ENCODE measurements around the gene TUBGCP6.
"Not testable (repeated sequence)": the region's sequence is repeated elsewhere in the genome, so short reads cannot be mapped to it uniquely, and the experiment has no call there.

Gene TUBGCP6

GRCh38 chr22:50280022-50280707 lies 35.3 kb upstream of the TUBGCP6 start:
- DNase-seq (ENCODE audit: low read depth): no peak
- H3K4me3 ChIP-seq (ENCODE audit: low read depth, low read length): no peak overlapping the region

GRCh38 chr22:50278956-50279619 lies 34.3 kb upstream of the TUBGCP6 start:
- no peak for DNase-seq (ENCODE audit: low read depth)
- no peak overlapping the region for H3K4me3 ChIP-seq (ENCODE audit: low read depth, low read length)

GRCh38 chr22:50278461-50278860 lies 33.6 kb upstream of the TUBGCP6 start:
- DNase-seq (ENCODE audit: low read depth): no peak

GRCh38 chr22:50277761-50278160 lies 32.9 kb upstream of the TUBGCP6 start:
- no peak for DNase-seq (ENCODE audit: low read depth)
- no peak overlapping the region for H3K4me3 ChIP-seq (ENCODE audit: low read depth, low read length)

More at GRCh38 chr22:50278461-50278860, 33.6 kb upstream of the TUBGCP6 start:
- no peak overlapping the region for H3K4me3 ChIP-seq (ENCODE audit: low read depth, low read length)

- DNase-seq (ENCODE audit: low read depth): no peak
- H3K4me3 ChIP-seq (ENCODE audit: low read depth, low read length): no peak overlapping the region
Observed at GRCh38 chr22:50276143-50276542, 31.3 kb upstream of the TUBGCP6 start.

- no peak for DNase-seq (ENCODE audit: low read depth)
- no peak overlapping the region for H3K4me3 ChIP-seq (ENCODE audit: low read depth, low read length)
Observed at GRCh38 chr22:50275181-50276055, 30.6 kb upstream of the TUBGCP6 start.

GRCh38 chr22:50274771-50275170 lies 29.9 kb upstream of the TUBGCP6 start:
- no peak overlapping the region for H3K4me3 ChIP-seq (ENCODE audit: low read depth, low read length)
- no peak for DNase-seq (ENCODE audit: low read depth)

GRCh38 chr22:50274311-50274710 lies 29.5 kb upstream of the TUBGCP6 start:
- DNase-seq (ENCODE audit: low read depth): no peak

GRCh38 chr22:50273781-50274180 lies 29.0 kb upstream of the TUBGCP6 start:
- not testable (repeated sequence) for H3K4me3 ChIP-seq (ENCODE audit: low read depth, low read length)

More at GRCh38 chr22:50274311-50274710, 29.5 kb upstream of the TUBGCP6 start:
- H3K4me3 ChIP-seq (ENCODE audit: low read depth, low read length): no peak overlapping the region

GRCh38 chr22:50273352-50273751 lies 28.5 kb upstream of the TUBGCP6 start:
- not testable (repeated sequence) for DNase-seq (ENCODE audit: low read depth); H3K4me3 ChIP-seq (ENCODE audit: low read depth, low read length)

More at GRCh38 chr22:50273781-50274180, 29.0 kb upstream of the TUBGCP6 start:
- DNase-seq (ENCODE audit: low read depth): not testable (repeated sequence)

GRCh38 chr22:50272044-50272802 lies 27.4 kb upstream of the TUBGCP6 start:
- no peak for DNase-seq (ENCODE audit: low read depth)

GRCh38 chr22:50271519-50271970 lies 26.7 kb upstream of the TUBGCP6 start:
- DNase-seq (ENCODE audit: low read depth): no peak

More at GRCh38 chr22:50272044-50272802, 27.4 kb upstream of the TUBGCP6 start:
- H3K4me3 ChIP-seq (ENCODE audit: low read depth, low read length): no peak overlapping the region

GRCh38 chr22:50270666-50271394 lies 26.0 kb upstream of the TUBGCP6 start:
- no peak for DNase-seq (ENCODE audit: low read depth)
- peak overlapping the region; percentile 64 for H3K4me3 ChIP-seq (ENCODE audit: low read depth, low read length)

More at GRCh38 chr22:50271519-50271970, 26.7 kb upstream of the TUBGCP6 start:
- peak overlapping the region; percentile 64 for H3K4me3 ChIP-seq (ENCODE audit: low read depth, low read length)

GRCh38 chr22:50269970-50270665 lies 25.3 kb upstream of the TUBGCP6 start, which contains the start of gene MAPK11:
Gene MAPK11 (minus strand): TSS chr22:50270380. CDS start chr22:50270292, 88 bp downstream.
- DNase-seq (ENCODE audit: low read depth): no peak
- H3K4me3 ChIP-seq (ENCODE audit: low read depth, low read length): peak within 1 kb of the TSS; percentile 64

- peak overlapping the region; percentile 64 for H3K4me3 ChIP-seq (ENCODE audit: low read depth, low read length)
- no peak for DNase-seq (ENCODE audit: low read depth)
Observed at GRCh38 chr22:50269573-50269969, 24.7 kb upstream of the TUBGCP6 start.

GRCh38 chr22:50268655-50269113 lies 23.9 kb upstream of the TUBGCP6 start:
- no peak for DNase-seq (ENCODE audit: low read depth)
- no peak overlapping the region for H3K4me3 ChIP-seq (ENCODE audit: low read depth, low read length)

- peak overlapping the region; percentile 42 for H3K4me3 ChIP-seq (ENCODE audit: low read depth, low read length)
- DNase-seq (ENCODE audit: low read depth): no peak
Observed at GRCh38 chr22:50267591-50268390, 23.0 kb upstream of the TUBGCP6 start.
